NOMO-1 treated with dmso at 0.1 percent for 144 hours (cell line): ENCODE data around the gene EVI5.
"Not testable (repeated sequence)": the region's sequence is repeated elsewhere in the genome, so short reads cannot be mapped to it uniquely, and the experiment has no call there.

ENCODE experiments used
- DNase-seq: peaks from one replicate; lab custom pipeline; 2025; ENCODE audit not compliant: unreplicated experiment; lab: John Stamatoyannopoulos, UW

The EVI5 gene

DNA sequence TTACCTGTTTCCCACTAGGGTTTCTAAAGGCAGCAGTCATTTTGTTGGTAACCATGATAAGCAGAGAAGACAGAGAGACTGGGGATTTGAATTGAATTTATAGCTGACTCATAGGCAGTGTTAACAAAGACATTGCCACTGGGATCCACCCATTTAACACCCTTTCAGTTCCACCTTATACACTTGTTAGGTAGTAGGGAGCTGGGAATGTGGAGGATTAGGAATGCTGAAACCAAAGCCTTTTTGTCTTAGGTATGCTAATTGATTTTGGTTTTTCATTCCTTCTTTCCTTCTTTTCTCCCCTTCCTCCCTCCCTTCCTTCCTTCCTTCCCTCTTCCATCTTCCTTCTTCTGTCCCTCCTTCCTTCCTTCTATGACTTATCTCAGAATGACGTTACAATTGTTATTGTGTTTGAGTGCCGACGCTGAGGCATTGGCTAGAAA, 7.5 kb upstream of the EVI5 start:
- DNase-seq = no peak

DNA sequence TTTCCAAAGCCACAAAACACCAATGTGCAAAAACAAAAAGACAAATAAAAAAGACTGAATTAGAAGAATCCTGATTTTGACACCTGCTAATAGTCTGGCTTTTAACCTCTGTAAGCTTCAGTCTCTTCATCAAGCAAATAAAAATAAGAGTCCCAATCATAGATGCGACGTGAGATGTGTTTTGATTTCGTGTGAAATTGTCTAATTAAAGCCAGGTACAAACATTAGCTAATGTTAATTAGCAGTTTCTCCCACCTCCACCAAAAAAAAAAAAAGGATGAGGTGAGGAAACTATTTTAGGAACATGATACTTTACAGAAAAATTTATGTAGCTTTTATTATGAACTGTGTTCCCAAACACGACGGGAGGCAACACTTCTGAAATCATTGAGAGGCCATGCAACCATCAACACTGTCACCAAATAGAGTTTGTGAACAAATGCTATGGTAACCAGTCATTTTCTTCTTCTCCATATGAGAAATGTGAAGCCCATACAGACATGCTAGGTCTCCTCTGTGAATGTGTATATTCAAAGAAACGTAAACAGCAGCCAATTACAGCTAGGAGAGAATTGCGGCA, 6.7 kb upstream of the EVI5 start:
- no peak for DNase-seq

DNA sequence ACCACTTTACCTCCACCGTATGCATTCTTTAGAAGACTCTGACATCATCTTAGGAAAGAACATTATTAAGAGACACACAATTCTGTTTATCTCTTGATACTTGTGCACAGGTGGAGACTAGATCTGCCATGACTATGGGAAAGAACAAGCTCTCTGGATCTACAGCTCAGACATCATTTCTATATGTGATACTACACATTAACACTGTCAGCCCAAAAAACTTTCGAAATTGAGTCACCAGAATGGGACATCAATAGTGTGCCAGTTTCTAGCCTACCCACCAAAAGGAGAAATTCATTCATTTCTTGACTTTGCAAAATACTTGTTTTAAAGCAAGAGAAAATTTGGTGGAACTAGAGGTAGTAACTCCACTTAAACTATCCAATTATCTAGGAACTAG, 6.0 kb upstream of the EVI5 start:
- no peak for DNase-seq

DNA sequence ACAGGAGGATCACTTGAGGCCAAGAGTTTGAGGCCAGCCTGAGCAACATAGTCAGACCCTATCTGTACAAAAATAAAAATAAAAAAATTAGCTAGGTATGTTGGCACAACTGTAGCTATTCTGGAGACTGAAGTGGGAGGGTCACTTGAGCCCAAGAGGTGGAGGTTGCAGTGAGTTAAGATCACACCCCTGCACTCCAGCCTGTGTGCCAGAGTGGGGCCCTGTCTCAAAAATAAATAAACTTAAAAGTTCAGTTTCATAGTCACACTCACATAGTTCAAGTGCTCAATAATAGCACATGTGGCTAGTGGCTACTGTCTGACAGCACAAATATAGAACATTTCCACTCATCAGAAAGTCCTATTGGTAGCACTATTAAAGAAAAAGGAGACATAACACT, 5.2 kb upstream of the EVI5 start:
- no peak for DNase-seq

DNA sequence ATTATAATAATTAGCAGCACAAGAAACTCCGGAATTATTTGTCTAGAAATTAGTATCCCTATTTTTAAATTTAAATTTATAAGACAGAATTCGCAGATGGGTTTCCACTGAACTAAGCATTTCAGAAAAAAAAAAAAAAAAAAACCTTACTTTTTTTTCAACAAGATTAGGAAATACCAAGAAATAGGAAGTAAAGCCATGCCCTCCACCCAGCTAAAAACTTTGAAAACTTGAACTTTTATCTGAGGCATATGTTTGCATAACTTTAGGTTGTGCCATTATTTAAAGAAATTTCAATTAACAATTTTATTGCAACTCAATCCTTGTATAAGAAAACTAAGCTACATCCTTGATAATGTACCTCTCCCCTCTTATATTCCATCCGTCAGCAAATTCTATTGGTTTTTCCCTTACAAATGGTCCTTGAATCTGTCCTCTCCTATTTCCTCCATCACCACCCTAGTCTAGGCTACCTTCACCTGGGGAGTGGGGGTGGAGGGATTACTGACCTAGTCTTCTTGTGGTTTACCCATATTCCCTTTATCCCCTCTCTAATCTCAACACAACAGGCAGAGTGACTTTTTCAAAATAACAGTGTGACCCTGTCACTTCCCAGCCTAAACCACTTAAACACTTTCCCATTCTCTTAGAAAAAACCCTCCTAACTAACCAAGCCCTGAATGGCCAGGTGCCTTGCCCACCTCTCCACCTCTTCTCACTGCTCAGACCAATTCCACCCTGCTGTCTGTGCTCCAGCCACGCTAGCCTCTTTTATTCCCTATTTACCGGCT, 1.4 kb upstream of the EVI5 start:
- peak; percentile 28 for DNase-seq

DNA sequence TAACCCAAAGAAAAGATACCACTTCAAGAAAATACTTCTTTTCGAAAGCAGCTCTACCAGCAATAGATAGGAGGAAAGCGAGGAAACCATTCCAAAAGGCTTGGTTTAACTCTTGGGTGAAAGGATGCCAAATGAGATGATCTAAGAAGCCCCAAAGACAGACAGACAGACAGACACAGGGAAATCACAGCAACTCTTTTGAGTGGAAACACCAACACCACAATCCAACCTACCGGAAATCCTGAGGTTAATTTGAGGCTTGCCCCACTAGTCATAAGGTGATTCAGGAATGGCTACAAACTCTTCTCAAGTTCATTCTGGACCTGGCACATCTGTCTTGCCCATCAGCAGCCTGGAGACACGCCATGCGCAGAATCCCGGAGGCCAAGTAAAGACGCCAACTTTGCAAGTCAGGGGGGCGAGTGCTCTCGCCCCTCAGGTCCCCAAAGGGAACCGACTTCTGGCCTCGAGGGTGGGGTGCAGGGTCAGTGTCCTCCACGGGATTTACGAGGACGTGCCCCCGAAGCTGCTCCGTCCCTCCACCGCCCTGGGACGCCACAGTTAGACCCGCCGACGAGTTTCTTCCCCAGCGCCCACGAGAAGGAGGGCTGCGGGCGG, 778 bp downstream of the EVI5 start:
- no peak for DNase-seq

DNA sequence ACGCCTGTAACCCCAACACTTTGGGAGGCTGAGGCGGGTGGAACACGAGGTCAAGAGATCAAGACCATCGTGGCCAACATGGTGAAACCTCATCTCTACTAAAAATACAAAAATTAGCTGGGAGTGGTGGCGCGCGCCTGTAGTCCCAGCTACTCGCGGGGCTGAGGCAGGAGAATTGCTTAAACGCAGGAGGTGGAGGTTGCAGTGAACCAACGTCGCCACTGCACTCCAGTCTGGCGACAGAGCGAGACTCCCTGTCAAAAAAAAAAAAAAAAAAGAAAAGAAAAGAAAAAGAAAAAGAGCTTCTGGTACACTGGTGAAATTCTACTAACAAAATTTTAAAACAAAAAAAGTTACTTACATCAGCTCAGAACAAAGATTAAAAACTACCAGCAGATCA, 1.4 kb downstream of the EVI5 start:
- DNase-seq = not testable (repeated sequence)

DNA sequence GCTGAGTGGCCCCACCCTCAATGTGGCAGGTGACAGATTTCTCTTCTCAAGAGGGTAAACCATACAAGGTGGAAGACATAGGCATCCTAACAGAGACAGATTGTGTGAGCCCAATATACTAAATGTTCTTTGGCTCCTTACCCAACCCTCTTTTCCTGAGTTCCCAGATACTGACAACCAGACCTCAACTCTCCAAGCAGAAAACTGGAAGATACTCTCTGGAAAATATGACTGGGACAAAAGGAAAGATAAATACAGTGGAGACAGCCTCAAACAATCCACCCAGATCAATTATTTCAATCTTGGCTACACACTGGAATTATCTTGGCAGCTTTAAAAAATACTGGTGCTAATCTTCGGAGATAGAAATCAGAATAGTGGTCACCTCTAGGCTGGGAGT, 6.5 kb downstream of the EVI5 start:
- no peak for DNase-seq

DNA sequence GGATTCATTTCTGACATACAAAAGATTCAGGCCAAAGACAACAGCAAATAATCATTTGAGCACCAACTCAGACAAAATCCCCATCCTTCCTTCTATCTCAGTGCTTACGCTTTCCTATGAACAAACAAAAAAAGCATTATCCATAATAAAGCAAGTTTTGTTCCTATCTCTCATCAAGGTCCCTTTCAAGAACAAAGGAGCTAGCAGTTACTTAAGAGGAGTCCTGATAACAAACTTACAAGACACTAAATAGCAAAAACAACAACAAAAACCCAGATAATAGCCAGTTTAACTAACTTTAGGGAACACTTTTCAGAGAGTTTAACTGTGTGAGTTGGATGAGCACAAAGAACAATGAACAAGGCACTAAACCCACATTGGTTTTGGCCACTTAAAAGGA, 10.5 kb downstream of the EVI5 start:
- no peak for DNase-seq

- not testable (repeated sequence) for DNase-seq
Measured at GRCh38 chr1:92773749-92774148, 11.2 kb downstream of the EVI5 start.

DNA sequence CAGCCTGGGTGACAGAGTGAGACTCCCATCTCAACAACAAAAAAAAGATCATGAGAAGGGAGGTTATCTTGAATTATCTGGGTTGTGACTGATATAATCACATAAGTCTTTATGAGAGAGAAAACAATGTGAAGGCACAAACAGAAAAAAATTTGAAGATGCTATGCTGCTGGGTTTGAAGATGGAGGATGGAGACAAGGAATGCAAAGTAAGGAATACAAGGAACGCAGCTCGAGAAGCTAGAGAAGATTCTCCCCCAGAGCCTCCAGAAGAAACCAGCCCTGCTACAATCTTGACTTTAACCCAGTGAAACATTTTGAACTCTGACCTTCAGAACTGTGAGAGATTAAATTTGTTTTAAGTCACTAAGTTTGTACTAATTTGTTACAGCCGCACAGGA, 15.1 kb downstream of the EVI5 start:
- DNase-seq = no peak

DNA sequence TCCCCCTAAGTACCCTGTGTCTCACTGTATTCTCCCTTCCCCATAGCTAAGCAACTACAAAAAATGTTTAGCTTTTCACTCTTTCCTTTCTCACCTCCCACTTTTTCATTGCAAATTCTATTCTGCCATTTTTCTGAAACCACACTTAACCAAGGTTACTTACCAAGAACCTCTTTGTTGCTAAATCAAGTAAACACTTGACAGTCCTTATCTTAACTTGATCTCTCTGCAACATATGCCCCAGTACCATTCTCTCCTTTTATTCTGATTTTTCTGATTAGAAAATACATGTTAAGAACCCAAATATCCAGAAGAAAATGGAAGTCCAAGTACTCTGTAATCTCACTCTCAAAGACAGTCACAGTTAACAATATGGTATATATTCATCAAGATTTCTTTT, 16.0 kb downstream of the EVI5 start:
- DNase-seq = no peak

DNA sequence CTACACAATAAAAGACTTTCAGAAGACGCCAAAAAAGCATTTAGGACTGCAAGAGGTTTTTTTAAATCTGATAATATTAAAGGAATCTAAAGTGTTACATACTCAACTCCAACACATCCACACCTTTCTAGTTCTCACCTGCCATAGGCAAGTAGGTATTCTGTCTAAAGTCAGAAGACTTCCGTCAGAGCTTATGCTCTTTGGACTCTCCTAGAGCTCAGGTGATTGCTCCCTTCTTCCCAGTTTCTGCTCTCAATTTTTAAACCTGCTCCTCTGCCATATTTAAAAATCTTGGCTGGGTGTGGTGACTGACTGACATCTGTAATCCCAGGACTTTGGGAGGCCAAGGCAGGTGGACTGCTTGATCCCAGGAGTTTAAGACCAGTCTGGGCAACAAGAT, 16.6 kb downstream of the EVI5 start:
- no peak for DNase-seq

DNA sequence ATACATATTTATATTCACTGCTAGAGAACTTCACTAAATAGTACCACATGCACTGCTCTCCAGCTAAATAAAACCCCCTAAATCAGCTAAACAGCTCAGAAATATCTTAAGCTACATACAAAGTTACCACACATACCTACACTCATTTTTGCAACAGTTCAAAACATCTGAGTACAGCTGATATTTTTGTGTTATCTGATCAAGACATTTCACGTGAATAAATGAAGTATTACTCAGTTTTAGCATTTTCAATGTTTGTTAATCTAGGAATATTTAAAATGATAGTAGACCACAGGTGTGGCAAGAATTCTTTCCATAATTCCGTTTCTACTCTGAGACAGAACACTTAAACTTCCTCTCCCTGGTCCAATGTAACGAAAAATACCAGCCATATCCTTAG, 20.8 kb downstream of the EVI5 start:
- no peak for DNase-seq

DNA sequence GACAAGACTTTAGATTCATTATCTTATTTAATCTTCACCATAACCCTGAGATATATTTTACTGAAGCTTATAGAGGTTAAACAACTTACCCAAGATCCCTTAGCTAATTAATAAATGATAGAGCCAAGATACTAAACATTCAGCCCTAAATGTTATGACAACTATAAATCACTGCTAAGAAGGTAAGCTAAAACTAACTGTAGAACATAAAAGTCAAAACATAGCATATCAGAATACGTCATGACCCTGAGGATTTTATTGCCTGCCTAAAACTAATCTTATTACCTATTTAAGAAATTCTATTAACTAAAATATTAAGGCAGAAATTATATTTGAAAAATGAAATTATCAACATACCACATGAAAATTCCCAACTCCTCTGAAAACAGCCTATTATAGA, 22.6 kb downstream of the EVI5 start:
- DNase-seq = no peak

- no peak for DNase-seq
Measured at GRCh38 chr1:92759361-92759760, 25.5 kb downstream of the EVI5 start.

DNA sequence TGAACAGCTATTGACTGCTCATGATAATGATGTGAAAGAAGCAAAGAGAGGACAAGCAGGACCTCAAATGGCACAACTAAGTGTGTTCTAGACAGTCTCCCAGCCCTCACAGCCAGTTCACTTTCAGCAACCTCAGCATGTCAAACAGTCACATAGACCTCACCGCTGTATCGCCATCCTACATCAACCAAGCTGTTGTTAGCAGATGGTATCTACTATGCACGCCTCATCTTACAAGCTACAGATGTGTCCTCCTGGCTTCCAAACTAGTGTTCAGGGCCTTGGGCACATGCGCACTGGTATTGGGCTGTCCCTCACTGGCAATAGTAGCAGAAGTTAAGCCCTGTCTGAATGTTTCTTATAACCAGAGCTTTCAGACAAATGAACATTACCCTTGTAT, 28.4 kb downstream of the EVI5 start:
- no peak for DNase-seq

DNA sequence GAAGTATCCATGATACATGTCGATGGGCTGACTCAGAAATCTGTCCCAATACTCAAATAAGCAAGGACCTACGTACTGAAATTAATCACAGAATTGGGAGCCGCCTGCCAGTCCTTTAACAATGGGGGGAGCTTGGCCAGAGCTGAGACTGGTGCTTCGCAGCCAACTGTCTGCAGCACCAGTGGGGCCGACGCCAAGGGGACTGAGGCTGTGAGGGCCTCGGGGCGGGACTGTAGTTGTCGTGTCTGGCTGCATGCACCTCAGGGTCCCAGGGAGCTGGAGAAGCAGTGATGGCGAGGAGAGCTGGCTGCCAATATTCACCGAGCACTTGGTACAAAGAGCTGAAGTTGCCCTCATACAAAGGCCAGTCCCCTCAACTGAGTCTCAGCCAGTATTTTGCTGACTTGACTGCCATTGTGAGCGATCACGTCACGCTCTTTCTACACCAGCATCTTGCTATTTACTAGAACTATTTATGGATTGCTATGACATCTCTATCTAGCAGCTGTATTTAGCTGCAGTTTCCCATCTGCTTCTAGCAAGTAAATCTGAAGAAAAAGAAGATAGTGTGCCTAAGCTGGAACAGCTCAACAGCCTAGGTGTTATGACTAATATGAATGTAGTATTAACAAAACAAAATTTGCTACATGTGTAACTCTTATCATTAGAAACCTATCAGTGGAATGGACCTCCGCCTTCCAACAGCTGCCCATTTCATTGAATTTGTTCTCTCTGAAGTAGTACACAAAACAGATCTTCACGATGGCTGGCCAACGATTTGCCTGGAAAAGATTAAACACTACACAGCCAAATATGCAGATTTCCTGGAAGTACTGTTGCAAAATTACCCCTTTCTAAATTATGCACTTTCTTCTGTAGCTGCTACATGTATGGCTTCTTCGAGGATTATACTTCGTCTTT, 29.1 kb downstream of the EVI5 start:
- no peak for DNase-seq

- DNase-seq = no peak
Measured at GRCh38 chr1:92754719-92755050, 30.2 kb downstream of the EVI5 start.

DNA sequence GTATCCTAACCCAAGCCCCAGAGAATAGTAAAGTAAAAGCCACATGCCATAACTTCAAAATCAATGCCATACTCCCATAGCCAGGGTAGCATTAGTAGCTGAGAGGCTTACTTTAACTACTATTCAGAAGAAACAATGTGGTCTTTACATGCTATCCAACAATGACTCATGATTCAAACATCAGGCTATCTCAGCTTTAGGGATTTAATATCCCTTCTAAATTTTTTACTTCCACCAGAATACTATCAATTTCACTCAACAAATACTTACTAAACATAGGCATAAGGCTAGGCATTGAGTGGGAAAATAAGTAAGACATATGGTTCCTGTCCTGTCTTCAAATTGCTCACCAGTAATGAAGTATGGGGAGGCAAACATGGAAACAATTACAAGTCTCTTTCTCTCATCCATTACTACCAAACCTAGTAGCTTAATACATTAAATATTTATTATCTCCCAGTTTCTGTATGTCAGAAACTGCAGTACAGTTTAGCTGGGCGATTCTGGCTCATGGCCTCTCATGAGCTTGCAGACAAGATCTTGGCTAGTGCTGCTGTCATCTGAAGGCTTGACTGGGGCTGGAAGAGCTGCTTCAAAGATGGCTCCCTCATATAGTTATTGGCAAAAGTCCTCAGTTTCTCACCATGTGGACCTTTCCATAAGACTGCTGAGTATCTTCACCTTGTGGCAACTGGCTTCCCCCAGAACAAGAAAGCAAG, 30.7 kb downstream of the EVI5 start:
- no peak for DNase-seq

GRCh38 chr1:92752719-92753118, 32.2 kb downstream of the EVI5 start:
- DNase-seq = no peak
